ENCODE measurements around the gene PXDN.

DNA sequence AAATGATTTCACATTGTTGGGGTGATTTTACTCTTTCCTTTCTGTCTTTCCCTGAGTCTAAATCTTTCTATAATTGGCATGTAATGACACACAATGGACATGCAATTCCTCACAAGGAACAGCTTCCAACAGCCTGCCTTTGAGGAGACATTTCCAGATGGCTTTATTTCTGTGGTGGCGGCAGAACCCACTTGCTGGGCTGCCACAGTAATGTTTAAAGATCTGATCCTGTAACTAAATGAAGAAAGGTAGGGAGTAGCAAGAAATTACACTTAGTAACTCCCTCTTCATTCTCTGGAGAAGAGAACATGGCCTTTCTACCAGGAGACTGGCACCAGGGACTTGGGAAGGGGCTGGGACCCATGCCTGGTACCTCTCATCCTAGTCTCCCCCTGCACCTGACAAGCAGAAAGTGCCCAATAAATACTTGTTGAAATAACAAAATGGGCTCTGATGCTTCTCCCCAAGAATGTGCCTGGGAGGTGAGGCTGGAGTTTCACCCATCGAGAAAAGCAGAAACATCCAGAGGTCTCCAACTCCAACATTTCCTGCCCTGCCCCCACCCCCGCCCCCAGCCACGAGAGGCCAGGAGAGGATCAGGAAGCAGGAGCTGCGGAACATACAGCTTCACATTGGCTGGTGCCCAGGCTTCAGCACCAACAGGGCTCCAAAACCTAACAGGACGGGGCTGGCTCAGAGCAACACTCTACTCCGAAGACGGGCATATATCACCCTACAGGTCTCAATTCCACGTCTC is 92.1 kb downstream of the PXDN start:
- TF ChIP-seq, protein P1, sequence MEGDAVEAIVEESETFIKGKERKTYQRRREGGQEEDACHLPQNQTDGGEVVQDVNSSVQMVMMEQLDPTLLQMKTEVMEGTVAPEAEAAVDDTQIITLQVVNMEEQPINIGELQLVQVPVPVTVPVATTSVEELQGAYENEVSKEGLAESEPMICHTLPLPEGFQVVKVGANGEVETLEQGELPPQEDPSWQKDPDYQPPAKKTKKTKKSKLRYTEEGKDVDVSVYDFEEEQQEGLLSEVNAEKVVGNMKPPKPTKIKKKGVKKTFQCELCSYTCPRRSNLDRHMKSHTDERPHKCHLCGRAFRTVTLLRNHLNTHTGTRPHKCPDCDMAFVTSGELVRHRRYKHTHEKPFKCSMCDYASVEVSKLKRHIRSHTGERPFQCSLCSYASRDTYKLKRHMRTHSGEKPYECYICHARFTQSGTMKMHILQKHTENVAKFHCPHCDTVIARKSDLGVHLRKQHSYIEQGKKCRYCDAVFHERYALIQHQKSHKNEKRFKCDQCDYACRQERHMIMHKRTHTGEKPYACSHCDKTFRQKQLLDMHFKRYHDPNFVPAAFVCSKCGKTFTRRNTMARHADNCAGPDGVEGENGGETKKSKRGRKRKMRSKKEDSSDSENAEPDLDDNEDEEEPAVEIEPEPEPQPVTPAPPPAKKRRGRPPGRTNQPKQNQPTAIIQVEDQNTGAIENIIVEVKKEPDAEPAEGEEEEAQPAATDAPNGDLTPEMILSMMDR (IDR thresholded peaks at IDR 0.05; ENCODE audit: low read depth, low read length, poor library complexity, severe bottlenecking) = no peak
- no peak for TF ChIP-seq EZH2phosphoT487 (IDR thresholded peaks at IDR 0.05; ENCODE audit: borderline replicate concordance, low read length)

All from DOHH2 (cell line).